T-helper 22 cell (primary cell): ENCODE results near the gene PNKD.

ENCODE experiments used
- DNase-seq: peaks from one replicate; pipeline ENCODE4 v3.0.0-alpha.2; 2020; ENCODE audit warnings: low read depth

Gene PNKD, protein sequence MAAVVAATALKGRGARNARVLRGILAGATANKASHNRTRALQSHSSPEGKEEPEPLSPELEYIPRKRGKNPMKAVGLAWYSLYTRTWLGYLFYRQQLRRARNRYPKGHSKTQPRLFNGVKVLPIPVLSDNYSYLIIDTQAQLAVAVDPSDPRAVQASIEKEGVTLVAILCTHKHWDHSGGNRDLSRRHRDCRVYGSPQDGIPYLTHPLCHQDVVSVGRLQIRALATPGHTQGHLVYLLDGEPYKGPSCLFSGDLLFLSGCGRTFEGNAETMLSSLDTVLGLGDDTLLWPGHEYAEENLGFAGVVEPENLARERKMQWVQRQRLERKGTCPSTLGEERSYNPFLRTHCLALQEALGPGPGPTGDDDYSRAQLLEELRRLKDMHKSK

DNA sequence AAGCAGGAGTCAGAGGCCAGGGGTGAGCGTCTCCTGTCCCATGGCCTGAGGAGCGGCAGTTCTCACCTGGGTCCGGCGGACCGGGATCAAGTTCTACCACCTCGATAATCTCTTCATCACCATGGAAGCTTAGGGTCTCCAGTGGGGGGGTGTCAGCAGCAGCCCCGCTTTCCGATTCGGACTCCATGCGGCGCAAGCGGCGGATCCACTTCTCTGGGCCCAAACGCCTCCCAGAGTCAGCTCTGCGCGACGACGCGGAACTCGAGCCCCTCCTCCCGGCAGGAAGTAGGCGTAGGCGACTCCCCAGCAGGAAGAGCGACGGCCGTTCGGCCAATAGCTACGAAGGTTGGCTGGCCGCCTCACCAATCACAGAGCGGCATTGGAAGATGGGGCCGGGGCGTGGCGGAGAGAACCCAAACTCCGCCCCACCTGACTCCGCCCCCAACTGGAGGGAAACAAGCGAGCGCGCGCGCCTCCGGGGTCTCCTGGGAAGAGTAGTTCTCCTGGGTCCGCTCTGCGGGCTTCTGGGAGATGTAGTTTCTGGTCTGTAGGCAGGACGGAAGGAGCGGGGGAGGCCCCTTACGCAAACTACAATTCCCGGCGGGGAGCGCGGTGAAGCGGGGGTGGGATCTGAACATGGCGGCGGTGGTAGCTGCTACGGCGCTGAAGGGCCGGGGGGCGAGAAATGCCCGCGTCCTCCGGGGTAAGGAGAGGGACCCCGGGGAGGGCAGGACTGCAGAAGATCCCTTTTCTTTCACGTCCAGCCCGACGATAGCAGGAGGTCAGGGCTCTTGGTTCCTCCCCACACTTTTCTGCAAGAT lies at the start of gene PNKD, which contains the start of gene AAMP:
Gene PNKD, plus strand, starts transcription at position 620 of the 821 bp plus-strand sequence. Its CDS starts 17 bp downstream, at position 637.
Gene AAMP, minus strand, starts transcription at position 238 of the 821 bp plus-strand sequence. Its CDS starts 51 bp downstream, at position 187.
- DNase-seq: peak; percentile 100

DNA sequence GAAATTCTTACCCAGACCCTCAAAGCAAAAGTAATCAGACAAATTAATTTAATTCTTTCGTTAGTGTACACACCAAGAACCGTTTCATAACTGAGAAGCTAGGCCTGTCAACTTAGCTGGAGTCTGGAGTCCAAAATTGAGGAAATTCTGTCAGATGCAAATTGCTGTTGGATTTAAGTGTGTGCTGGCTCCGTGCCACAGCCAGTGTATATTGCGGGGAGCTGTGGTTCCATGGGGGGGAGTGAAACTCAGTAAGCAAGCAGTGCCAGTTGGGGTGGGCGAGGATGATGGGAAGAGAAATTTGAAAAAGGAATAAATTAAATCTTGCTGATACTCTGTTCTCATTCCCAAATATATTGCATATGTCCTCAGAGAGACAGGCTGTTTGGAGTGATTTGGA lies 49.3 kb upstream of the PNKD start:
- no peak for DNase-seq

DNA sequence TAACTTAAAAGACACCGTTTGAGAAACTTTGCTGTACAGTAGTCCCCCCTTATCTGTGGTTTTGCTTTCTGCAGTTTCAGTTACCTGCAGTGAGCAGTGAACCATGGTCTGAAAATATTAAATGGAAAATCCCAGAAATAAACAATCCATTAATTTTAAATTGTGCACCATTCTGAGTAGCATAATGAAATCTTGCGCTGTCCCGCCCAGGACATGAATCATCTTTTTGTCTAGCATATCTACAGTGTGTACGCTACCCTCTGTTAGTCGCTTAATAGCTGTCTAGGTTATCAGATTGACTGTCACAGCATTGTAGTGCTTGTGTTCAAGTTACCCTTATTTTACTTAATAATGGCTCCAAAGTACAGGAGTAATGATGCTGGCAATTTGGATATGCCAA lies 47.3 kb upstream of the PNKD start:
- no peak for DNase-seq

DNA sequence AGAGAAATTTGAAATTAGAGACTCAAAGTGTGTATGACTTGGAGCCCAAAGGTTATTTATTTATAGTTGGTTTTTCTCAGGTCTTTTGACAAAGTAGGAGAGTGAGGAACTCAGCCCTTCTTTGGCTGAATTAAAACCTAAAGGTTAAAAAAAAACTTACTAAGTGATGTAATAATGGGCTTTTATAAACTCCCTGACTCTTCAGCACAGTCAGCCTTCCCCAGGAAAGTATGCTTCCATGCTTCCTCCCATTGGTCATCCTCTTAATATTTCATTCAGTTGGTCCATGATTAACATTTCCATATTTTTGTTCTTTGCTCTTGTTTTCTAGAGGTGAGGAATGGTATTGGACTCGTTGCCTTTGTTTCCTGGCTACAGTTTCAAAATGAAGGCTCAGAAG lies 46.1 kb upstream of the PNKD start:
- no peak for DNase-seq

DNA sequence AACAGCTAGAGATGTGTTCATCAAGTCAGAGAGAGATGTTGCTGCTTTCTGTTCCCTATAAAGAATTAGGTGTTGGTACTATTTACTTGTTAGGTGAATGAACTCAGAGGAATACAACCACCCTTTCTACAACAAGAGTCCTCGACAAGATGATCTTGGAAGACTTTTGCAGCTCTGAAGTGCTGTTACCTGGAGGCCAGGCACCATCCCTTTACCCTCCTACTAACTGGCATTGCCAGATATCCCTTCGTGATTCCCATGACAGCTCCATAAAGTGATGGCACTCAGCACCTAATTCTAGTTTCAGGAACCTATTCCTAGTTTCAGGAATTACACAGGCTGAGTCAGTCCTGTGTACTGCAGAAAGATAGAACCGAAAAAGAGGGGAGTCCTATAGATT lies 43.4 kb upstream of the PNKD start:
- no peak for DNase-seq

DNA sequence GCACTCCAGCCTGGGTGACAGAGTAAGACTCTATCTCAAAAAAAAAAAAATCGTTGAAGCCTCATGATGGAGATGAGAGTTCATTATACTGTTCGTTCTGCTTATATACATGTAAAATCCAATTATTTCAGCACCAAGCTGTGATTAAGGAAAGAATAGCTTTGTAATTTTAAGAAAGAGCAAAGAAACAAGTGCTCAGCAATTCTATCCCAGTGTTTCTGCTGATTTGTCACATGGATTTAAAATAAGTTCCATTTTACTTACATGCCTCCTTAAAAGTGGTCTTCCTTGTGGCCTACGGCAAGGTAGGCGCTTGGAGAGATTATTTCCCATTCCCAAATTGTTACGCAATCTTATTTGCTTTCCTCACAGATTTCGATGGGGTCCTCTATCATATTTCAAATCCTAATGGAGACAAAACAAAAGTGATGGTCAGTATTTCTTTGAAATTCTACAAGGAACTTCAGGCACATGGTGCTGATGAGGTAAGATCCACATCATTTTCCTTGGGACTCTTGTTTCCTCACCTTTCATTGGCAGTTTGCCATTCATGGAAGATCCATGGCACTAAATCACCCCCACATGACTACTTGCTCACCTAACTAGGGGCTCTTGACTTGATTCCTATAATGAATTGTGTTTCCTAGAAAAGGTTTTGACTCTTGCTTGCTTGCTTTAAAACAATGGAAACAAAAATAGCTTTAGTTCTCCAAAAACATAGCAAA lies 41.8 kb upstream of the PNKD start:
- DNase-seq: no peak

DNA sequence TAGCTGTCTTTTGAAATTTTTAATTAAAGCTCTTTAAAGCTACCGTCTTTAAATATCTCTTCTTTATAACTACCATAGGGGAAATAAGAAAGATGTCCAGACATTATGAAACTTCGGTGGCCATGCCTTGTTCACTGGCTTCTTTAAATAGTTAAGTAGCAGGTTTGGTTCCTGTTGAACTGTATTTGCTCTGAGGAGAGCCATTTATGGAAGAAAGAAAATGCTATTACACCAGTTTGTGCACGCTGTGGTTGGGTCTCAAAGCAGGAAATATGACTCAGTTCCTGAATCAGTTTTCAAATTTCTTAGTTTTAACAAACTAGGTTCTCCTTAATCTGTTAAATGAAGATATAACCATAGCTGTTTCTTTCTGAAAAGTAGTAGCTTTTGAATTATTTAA lies 41.1 kb upstream of the PNKD start:
- DNase-seq: peak; percentile 30

DNA sequence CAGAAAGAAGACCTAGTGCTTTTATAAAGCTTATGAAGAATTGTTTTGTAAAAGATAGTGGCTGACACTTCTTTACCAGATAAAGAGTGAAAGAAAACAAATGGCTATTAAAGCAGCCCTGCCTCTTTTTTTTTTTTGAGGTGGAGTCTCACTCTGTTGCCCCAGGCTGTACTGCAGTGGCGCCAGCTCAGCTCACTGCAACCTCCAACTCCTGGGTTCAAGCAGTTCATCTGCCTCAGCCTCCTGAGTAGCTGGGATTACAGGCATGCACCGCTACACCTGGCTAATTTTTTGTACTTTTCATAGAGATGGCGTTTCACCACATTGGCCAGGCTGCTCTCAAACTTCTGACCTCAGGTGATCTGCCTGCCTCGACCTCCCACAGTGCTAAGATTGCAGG lies 40.5 kb upstream of the PNKD start:
- no peak for DNase-seq

DNA sequence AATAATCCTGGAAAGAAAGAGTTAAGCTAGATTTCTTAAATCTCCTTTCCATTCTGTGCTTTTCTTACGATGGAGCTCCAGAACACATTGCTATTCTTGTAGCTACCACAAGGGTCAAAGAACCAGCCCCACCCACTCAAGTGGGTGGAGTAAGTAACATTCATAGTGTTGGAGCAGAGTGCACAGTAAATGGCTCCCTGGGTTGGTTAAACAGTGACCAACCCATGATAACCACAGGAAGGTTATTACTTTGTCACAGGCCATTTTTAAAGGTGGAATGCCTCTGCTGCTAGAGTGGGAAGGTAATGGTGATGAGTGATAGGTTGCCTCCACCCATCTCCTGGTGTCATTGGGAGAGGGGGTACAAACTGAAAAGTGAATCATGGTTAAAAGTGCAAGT lies 39.4 kb upstream of the PNKD start:
- no peak for DNase-seq

DNA sequence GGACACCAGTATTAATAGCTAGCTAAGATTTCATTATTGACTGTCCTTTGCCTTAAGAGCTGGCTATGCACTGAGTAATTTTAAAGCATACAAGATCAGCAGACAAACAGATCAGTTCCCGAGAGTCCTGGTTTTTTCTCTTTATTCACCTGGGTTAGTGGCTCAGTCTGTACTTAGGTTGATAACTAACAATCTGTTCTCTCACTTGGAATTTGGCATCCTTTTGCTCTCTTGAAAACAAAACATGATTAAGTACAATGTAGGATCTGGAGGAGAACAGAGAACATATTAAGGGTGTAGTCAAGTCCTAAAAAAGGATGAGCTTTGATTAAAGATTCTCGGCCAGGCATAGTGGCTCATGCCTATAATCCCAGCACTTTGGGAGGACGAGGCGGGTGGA lies 36.8 kb upstream of the PNKD start:
- DNase-seq: no peak

DNA sequence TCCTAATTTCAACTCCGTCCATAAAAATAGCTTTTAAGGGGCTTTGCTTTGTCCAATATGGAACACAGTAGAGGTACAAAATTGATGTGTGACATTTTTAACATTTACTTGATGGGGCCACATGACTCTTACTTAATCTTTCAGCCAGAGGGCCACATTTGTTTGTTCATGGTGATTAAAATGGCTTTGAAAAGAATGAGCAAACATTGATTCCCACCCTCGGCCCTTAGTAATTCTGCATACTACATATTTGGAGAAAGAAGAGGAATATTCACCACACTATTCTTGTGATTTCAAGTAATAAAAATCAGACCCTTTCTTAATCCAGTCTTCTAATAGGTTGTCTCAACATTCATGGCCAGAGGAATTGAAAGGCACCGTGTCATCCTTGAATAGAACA lies 35.8 kb upstream of the PNKD start:
- DNase-seq: no peak

DNA sequence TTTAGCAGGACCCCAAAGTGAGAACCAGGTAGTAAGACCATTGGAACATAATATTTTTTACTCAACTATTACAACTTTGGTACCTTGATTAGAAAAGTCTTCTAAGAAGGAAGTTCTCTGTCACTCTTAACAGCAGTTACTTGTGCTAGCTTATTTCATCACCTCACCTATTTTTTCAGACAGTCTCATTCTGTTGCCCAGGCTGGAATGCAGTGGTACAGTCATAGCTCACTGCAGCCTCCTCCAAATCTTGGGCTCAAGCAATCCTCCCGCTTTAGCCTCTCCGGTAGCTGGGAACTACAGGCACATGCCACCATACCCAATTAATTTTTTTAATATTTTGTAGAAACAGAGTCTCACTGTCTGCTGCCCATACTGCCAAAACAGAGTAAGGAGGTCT lies 35.3 kb upstream of the PNKD start:
- no peak for DNase-seq

DNA sequence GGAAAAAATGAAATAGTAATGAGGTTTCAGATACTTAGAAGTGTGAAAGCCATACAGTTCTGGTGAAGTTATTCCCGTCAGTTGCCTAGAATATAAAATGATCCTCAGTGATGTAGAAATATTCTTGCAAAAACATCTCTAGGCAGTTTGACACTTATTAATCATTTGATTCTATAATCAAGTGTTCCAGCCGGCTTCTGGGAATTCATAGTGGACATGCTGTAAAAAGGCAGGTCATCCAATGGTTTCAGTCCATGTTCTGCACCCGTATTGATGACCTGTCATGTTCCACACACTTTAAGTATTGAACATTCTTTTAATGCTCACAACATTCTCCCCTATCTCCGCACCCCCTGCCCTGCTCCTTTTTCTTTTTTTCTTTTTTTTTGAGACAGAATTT lies 33.5 kb upstream of the PNKD start:
- no peak for DNase-seq

DNA sequence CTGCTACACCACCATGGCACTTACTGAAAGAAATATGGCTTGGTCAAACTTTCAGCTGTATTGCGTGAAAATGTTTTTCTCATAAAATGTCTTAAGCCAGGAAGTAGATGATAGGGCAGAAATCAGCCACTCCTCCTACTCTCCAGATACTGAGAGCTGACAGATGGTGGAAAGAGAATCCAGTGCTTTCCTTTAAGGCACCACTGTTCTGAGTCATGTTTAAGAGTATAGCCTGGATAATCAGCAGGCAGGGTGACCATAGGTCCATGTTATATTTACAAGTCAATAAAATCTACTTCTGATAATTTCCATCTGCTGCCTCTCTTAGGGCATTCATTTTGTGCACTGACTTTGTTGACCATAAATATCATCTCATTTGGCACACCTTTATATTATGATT lies 31.4 kb upstream of the PNKD start:
- DNase-seq: no peak

DNA sequence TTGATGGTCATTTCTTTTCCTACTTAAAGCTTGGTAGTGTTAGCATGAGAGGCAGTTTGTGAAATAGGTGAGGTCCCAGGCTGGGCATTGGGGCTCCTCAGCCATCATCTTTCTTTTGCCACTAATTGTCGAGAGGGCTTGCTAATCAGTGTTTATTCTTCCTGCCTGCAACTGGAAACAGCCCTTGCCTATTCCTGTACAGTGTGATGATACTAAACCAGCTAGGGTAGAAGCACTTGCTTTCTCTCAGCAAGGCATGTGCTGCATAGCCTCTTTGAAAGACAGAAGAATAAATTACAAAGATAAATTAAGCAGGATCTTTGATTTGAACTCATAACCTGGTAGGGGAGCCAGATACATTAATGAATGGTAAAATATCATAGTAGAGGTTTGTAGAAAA lies 26.1 kb upstream of the PNKD start:
- DNase-seq: no peak

DNA sequence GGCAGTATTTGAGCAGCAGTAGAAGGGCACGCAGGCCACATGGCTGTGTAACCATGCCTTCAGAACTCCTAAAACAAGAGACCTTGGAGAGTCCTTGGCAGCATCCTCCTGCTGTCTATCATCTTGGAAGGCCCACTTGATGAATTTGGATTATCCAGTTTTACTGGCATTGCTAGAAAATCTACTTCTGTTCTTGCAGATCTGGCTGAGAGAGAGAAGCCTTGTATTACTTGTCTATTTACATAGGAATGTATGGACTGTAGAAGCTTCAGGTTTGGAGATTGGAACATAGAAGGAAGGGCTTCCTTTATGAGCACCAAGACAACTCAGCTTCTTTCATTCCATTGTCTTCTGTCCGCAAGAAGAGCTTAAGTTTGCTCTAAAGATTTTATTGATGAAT lies 25.7 kb upstream of the PNKD start:
- no peak for DNase-seq

DNA sequence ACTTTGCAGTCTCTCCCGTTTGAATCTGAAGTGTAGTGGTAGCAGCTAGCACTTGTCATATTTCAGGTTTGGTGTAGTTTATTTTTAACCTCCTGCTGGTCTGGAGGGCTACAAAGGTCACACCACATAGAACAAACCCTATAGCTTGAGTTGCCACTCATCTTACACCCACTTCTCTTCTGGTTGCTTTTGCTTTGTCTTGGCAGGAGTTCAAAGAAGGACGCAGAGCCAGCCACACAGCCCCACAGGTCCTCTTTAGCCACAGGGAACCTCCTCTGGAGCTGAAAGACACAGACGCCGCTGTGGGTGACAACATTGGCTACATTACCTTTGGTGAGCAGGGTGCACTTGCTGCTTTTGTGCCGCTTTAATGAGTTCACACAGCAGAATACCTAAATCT lies 25.1 kb upstream of the PNKD start:
- no peak for DNase-seq

DNA sequence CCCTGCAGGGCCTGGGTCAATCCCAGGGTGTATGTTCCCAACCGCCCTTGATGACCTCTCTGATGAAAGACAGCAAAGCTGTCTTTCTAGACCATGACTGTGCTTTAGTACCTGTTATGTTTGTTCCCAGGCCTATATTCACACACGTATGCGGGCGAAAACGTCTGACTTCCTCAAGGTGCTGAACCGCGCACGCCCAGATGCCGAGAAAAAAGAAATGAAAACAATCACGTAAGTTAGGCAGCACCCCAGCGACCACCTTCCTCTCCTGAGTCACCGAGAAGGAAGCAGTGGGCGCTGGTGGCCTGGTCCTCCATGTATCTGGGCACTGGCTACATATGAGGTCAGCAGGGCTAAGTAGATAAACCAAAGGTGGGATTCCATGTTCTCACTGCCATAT lies 20.6 kb upstream of the PNKD start:
- DNase-seq: no peak

DNA sequence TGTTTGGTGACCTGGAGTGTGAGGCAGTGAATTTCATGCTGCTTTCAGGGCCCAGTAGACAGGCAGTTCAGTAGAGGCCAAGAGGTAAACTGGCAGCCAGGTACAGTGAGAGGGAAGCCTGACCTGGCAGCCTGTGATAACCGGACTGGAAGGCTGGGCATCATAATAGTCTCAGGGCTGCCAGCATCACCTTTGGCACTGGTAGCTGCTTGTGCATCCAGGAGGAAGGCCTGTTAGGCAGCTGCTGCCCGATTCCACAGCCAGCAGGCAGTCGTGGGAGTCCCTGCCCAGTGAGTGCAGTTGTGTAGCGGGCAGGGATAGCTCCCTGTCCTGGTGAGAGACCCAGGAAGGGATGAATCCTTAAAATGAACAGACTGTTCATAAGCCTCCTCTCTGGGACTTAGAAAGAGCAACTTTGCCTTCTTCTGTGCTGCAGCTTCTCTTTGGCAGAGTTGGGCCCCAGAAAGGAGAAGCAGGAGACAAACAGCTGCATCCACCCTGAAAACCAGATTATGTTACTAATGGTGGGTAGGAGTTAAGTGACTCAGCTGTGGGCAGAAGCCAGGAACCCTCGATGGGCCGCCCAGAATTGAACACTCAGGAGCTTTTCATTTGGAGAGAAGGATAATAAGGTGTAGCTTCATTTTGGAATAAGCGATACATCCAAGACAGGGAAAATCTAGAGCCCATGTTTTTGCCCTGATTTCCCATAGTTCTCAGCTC lies 17.6 kb upstream of the PNKD start:
- DNase-seq: no peak

DNA sequence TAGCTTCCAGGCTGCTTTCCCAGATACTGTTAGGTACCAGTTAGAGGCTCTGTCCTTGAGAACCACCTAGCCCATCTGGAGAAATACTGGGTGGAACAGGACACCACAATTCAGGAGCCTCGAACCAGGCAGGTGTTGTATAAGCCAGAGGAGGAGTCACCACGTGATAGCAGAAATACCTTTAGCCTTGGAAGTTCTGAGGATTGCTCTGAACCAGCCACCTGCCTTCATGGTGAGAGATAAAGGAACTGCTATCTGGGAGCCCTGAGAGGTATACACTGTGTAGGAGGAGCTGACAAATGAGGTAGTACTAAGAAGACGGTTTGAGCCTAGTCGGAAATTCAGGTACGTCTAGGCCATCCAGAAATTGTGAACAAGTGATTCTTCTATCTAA lies 17.1 kb upstream of the PNKD start:
- no peak for DNase-seq

DNA sequence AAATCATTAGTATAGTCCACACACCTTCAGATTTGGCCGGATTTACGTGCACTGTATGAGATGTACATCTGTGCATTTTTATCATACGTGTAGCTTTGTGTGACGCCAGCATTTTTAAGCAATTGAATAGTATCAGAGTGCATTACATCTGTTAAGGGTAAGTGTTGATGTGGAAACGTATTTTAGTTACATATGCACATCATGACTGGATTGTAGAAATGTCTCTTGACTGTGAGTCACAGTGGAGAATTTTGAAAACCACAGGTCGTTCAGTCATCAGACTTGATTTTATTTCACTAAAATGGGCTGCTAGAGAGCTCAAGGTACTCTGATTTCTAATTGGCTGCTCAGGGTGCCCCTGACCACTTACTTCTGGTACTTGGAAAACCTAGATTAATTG lies 14.9 kb upstream of the PNKD start:
- DNase-seq: no peak
